ENCODE data around the gene GNA15.
A peak's percentile ranks its signal among the peaks of the same experiment; 100 is the strongest.
"Not testable (repeated sequence)": the region's sequence is repeated elsewhere in the genome, so short reads cannot be mapped to it uniquely, and the experiment has no call there.

GNA15 gene

GRCh38 chr19:3135961-3136683 lies at the start of gene GNA15:
TSS of gene GNA15 (plus strand) at chr19:3136033. CDS start at chr19:3136451, 418 bp downstream.
- DNase-seq = no peak

- DNase-seq = no peak
Observed at GRCh38 chr19:3087769-3088168, 48.1 kb upstream of the GNA15 start.

GRCh38 chr19:3089299-3089855 lies 46.5 kb upstream of the GNA15 start:
- not testable (repeated sequence) for DNase-seq

- peak; percentile 57 for DNase-seq
Observed at GRCh38 chr19:3094601-3095440, 41.0 kb upstream of the GNA15 start.

GRCh38 chr19:3095441-3096191 lies 40.2 kb upstream of the GNA15 start:
- no peak for DNase-seq

GRCh38 chr19:3096267-3096901 lies 39.4 kb upstream of the GNA15 start:
- DNase-seq = no peak

GRCh38 chr19:3096902-3097326 lies 38.9 kb upstream of the GNA15 start:
- no peak for DNase-seq

- no peak for DNase-seq
Observed at GRCh38 chr19:3097442-3097871, 38.4 kb upstream of the GNA15 start.

GRCh38 chr19:3098141-3098514 lies 37.7 kb upstream of the GNA15 start:
- no peak for DNase-seq

GRCh38 chr19:3098515-3099346 lies 37.1 kb upstream of the GNA15 start:
- DNase-seq = no peak

GRCh38 chr19:3099347-3100145 lies 36.3 kb upstream of the GNA15 start:
- DNase-seq = no peak

GRCh38 chr19:3100331-3100730 lies 35.5 kb upstream of the GNA15 start:
- no peak for DNase-seq

GRCh38 chr19:3100747-3101730 lies 34.8 kb upstream of the GNA15 start:
- no peak for DNase-seq

- no peak for DNase-seq
Observed at GRCh38 chr19:3102239-3103140, 33.3 kb upstream of the GNA15 start.

- no peak for DNase-seq
Observed at GRCh38 chr19:3104708-3104983, 31.2 kb upstream of the GNA15 start.

- no peak for DNase-seq
Observed at GRCh38 chr19:3105641-3106508, 30.0 kb upstream of the GNA15 start.

- DNase-seq = no peak
Observed at GRCh38 chr19:3106509-3107141, 29.2 kb upstream of the GNA15 start.

Measured in right hindlimb (tissue), 1 donor.